Hepatocyte (in vitro differentiated cells): ENCODE measurements around the gene RASAL1. TPM values are rescaled to one million over a fixed set of nuclear protein-coding genes. Genes with fewer than 3 reads are reported as not detected.

ENCODE experiments used
- DNase-seq: peaks from one replicate; pipeline ENCODE4 v3.0.0-alpha.2; 2016; ENCODE audit warnings: low spot score
- H2AFZ ChIP-seq: fragments of 200-600 bp; sonication (generic); 2 replicates; pipeline ENCODE4 v1.6.0; 2016; ENCODE audit warnings: antibody characterized with exemption, mild to moderate bottlenecking
- H3K27ac ChIP-seq: fragments of 200-600 bp; sonication (generic); 2 replicates; pipeline ENCODE4 v1.5.1; 2016; ENCODE audit warnings: mild to moderate bottlenecking
- H3K27me3 ChIP-seq: fragments of 200-600 bp; sonication (generic); 2 replicates; pipeline ENCODE4 v1.6.1; 2016
- H3K36me3 ChIP-seq: fragments of 200-600 bp; sonication (generic); replicated peaks from 2 replicates; pipeline ENCODE4 v1.5.1; 2016; ENCODE audit warnings: low read depth; ENCODE audit not compliant: insufficient read depth
- H3K4me1 ChIP-seq: fragments of 200-600 bp; sonication (generic); 2 replicates; pipeline ENCODE4 v1.5.1; 2016; ENCODE audit warnings: mild to moderate bottlenecking, moderate library complexity; ENCODE audit not compliant: insufficient read depth
- H3K4me2 ChIP-seq: fragments of 200-600 bp; sonication (generic); 2 replicates; pipeline ENCODE4 v1.6.0; 2016
- H3K4me3 ChIP-seq: fragments of 200-600 bp; sonication (generic); 2 replicates; pipeline ENCODE4 v1.5.1; 2016; ENCODE audit warnings: mild to moderate bottlenecking
- H3K79me2 ChIP-seq: fragments of 200-600 bp; sonication (generic); 2 replicates; pipeline ENCODE4 v1.6.0; 2017; ENCODE audit warnings: mild to moderate bottlenecking
- H3K9me2 ChIP-seq: fragments of 200-600 bp; sonication (generic); replicated peaks from 2 replicates; pipeline ENCODE4 v1.6.0; 2017; ENCODE audit warnings: mild to moderate bottlenecking; ENCODE audit not compliant: insufficient read depth
- H3K9me3 ChIP-seq: fragments of 200-600 bp; sonication (generic); 2 replicates; pipeline ENCODE4 v1.5.1; 2016; ENCODE audit warnings: low read depth, mild to moderate bottlenecking
- H4K20me1 ChIP-seq: fragments of 200-600 bp; sonication (generic); 2 replicates; pipeline ENCODE4 v1.6.0; 2016; ENCODE audit warnings: mild to moderate bottlenecking; ENCODE audit not compliant: insufficient read depth, poor library complexity, severe bottlenecking
- CTCF ChIP-seq: fragments of 200-600 bp; sonication (generic); IDR thresholded peaks from 2 replicates; pipeline ENCODE4 v1.5.1; 2016; ENCODE audit warnings: antibody characterized with exemption, mild to moderate bottlenecking; ENCODE audit not compliant: poor library complexity
- EZH2phosphoT487 ChIP-seq: fragments of 200-600 bp; sonication (generic); IDR thresholded peaks from one replicate; pipeline ENCODE4 v1.6.1; 2018; ENCODE audit warnings: antibody characterized with exemption, mild to moderate bottlenecking, low read depth, moderate library complexity; ENCODE audit not compliant: unreplicated experiment, severe bottlenecking
- WGBS: methylation state at CpG from one replicate; pipeline ENCODE4 v1.1.6; 2016; ENCODE audit warnings: low lambda C conversion rate; ENCODE audit errors: missing lambda C conversion rate; 5-methylcytosine and 5-hydroxymethylcytosine counted together
- microRNA-seq: library from miRNA; unstranded; fragments of <30 nt; microRNA quantifications from one replicate; pipeline ENCODE4, GENCODE V29; 2017
- polyA plus RNA-seq: library from polyadenylated mRNA; unstranded; fragments of >200 nt; fragmentation: Nextera tagmentation; extraction: Ambion mirVana; gene quantifications from 2 replicates; pipeline ENCODE4 v1.2.1, GENCODE V29; 2016
- small RNA-seq: library from RNA; depleted of rRNA; stranded (forward); fragments of <200 nt; gene quantifications from one replicate; pipeline ENCODE3, GENCODE V24; 2014
- total RNA-seq: library from RNA; depleted of rRNA; stranded (reverse); fragments of >200 nt; gene quantifications from 2 replicates; pipeline ENCODE4 v1.2.3, GENCODE V29; 2014

Gene RASAL1
- total and polyA plus RNA-seq, 2 experiments from 2014 or later: 0.74 TPM; not detected in 1

GRCh38 chr12:113049976-113050742, 85.4 kb downstream of the RASAL1 start:
- Histone ChIP-seq H3K9me3 (no peaks in the 10 kb centered on the region), H3K4me2 (no peak overlapping the region), H3K4me1 (no peaks in the 10 kb centered on the region), H3K4me3 (no peak overlapping the region), H3K27ac (no peak overlapping the region), H3K36me3 (no peaks in the 10 kb centered on the region), H2AFZ (no peak overlapping the region), H3K79me2 (no peaks in the 10 kb centered on the region), H3K27me3 (peaks cover 47% of the 10 kb centered on the region), H4K20me1 (no peaks in the 10 kb centered on the region), H3K9me2 (no peaks in the 10 kb centered on the region)
- whole genome bisulfite sequencing: 48% methylated on average over 11 of the region's 11 CpGs
- DNase-seq: no peak
- TF ChIP-seq CTCF (peak; percentile 17), EZH2phosphoT487 (no peak)

Small RNAs within 50 kb of the gene (microRNA-seq; reads per million reads assigned to microRNA genes)
- not detected for gene MIR7106

Small RNAs within 50 kb of the gene (small RNA-seq; reads per million reads assigned to genes)
- gene MIR7106 (not detected), gene RF00019 (not detected)

Other genes with a start within 250 kb of the RASAL1 start
- 25.0 and 34.9 TPM in 2 replicates for gene OAS1, start 228.8 kb downstream of the RASAL1 start, total RNA-seq
- 18.6 and 24.2 TPM in 2 replicates for gene OAS1, start 228.8 kb downstream of the RASAL1 start, polyA plus RNA-seq
- gene OAS3, start 197.3 kb downstream of the RASAL1 start, total RNA-seq: 9.0 and 15.0 TPM in 2 replicates
- 5.5 and 6.6 TPM in 2 replicates for gene OAS3, start 197.3 kb downstream of the RASAL1 start, polyA plus RNA-seq
- gene OAS2, start 157.2 kb downstream of the RASAL1 start, total RNA-seq: 0.44 and 0.50 TPM in 2 replicates
- gene OAS2, start 157.2 kb downstream of the RASAL1 start, polyA plus RNA-seq: not detected in 2 replicates
- 0.47 and 1.0 TPM in 2 replicates for gene DTX1, start 79.0 kb downstream of the RASAL1 start, total RNA-seq
- gene DTX1, start 79.0 kb downstream of the RASAL1 start, polyA plus RNA-seq: 0.89 and 2.3 TPM in 2 replicates
- gene CFAP73, start 14.0 kb upstream of the RASAL1 start, total RNA-seq: not detected in 2 replicates
- gene CFAP73, start 14.0 kb upstream of the RASAL1 start, polyA plus RNA-seq: not detected in 2 replicates
- gene DDX54, start 49.7 kb upstream of the RASAL1 start, total RNA-seq: 32.3 and 52.6 TPM in 2 replicates
- 36.0 and 37.8 TPM in 2 replicates for gene DDX54, start 49.7 kb upstream of the RASAL1 start, polyA plus RNA-seq
- gene RITA1, start 50.0 kb upstream of the RASAL1 start, total RNA-seq: 16.1 and 19.1 TPM in 2 replicates
- 15.7 and 26.9 TPM in 2 replicates for gene RITA1, start 50.0 kb upstream of the RASAL1 start, polyA plus RNA-seq
- 16.9 and 20.1 TPM in 2 replicates for gene TPCN1, start 85.7 kb upstream of the RASAL1 start, total RNA-seq
- 31.3 and 32.1 TPM in 2 replicates for gene TPCN1, start 85.7 kb upstream of the RASAL1 start, polyA plus RNA-seq
- 15.4 and 19.7 TPM in 2 replicates for gene SLC8B1, start 199.3 kb upstream of the RASAL1 start, total RNA-seq
- gene SLC8B1, start 199.3 kb upstream of the RASAL1 start, polyA plus RNA-seq: 17.9 and 21.8 TPM in 2 replicates
- 19.1 and 32.5 TPM in 2 replicates for gene PLBD2, start 222.8 kb upstream of the RASAL1 start, total RNA-seq
- 40.5 and 47.6 TPM in 2 replicates for gene PLBD2, start 222.8 kb upstream of the RASAL1 start, polyA plus RNA-seq